Panc1 (cell line): ENCODE results near the gene MAPK10.

Source experiments
- CTCF ChIP-seq: fragments of 450-650 bp; IDR thresholded peaks from 2 replicates; pipeline ENCODE4 v1.5.1; 2017; ENCODE audit warnings: mild to moderate bottlenecking
- POLR2AphosphoS5 ChIP-seq: IDR thresholded peaks from 2 replicates; pipeline ENCODE4 v1.6.1; 2012; ENCODE audit warnings: mild to moderate bottlenecking, low read depth, low read length, moderate library complexity
- REST ChIP-seq, 2 experiments: IDR thresholded peaks; 2 replicates each; pipeline ENCODE4 v1.6.1; 2011 to 2012; ENCODE audit warnings: low read depth in 2 of 2, control low read depth in 1 of 2, low read length in 1 of 2, mild to moderate bottlenecking in 1 of 2, moderate library complexity in 1 of 2; ENCODE audit not compliant: insufficient read depth in 1 of 2
- SIN3A ChIP-seq: IDR thresholded peaks from 2 replicates; pipeline ENCODE4 v1.6.1; 2012; ENCODE audit warnings: low read depth, mild to moderate bottlenecking, low read length, moderate library complexity, borderline replicate concordance; ENCODE audit not compliant: insufficient read depth

GRCh38 chr4:86358257-86358656 lies 1.6 kb downstream of the MAPK10 start:
- TF ChIP-seq CTCF = no peak
- no peak for TF ChIP-seq SIN3A
- no peak for TF ChIP-seq POLR2AphosphoS5
- TF ChIP-seq REST (IDR thresholded peaks at IDR 0.05; ENCODE audit: insufficient read depth in 1 of 2, low read depth in 2 of 2, low read length in 1 of 2) = no peak
